ENCODE data around the gene BRD9. TPM values are rescaled to one million over a fixed set of nuclear protein-coding genes. Genes with fewer than 3 reads are reported as not detected.
A peak's percentile ranks its signal among the peaks of the same experiment; 100 is the strongest.
"Not testable (repeated sequence)": the region's sequence is repeated elsewhere in the genome, so short reads cannot be mapped to it uniquely, and the experiment has no call there.

The BRD9 gene
- total and polyA plus RNA-seq, 2 experiments from 2014 or later, result 24.5 to 36.9 TPM

GRCh38 chr5:935510-936084 is 43.0 kb upstream of the BRD9 start:
- no peak for DNase-seq (ENCODE audit: low read depth in 1 of 2, low spot score in 1 of 2)
- Histone ChIP-seq H3K4me3 (no peak overlapping the region), H3K4me1 (ENCODE audit: low read depth) (no peaks in the 10 kb centered on the region), H3K27ac (no peak overlapping the region), H3K9me3 (ENCODE audit: low read depth) (no peaks in the 10 kb centered on the region), H3K27me3 (peaks cover 10% of the 10 kb centered on the region), H3K36me3 (no peaks in the 10 kb centered on the region)
- no peak for TF ChIP-seq CTCF (IDR thresholded peaks at IDR 0.05; ENCODE audit: low read depth, low read length)

- H3K27ac ChIP-seq; H3K4me1 ChIP-seq (ENCODE audit: low read depth); H3K4me3 ChIP-seq; H3K36me3 ChIP-seq; H3K9me3 ChIP-seq (ENCODE audit: low read depth): not testable (repeated sequence)
- TF ChIP-seq CTCF (IDR thresholded peaks at IDR 0.05; ENCODE audit: low read depth, low read length), result peak; percentile 47
- H3K27me3 ChIP-seq, result peaks cover 21% of the 10 kb centered on the region
- DNase-seq (ENCODE audit: low read depth in 1 of 2, low spot score in 1 of 2), result peak in 1 of 2 donors; percentile 49
Observed at GRCh38 chr5:934381-934967, 41.9 kb upstream of the BRD9 start.

GRCh38 chr5:933951-934350 is 41.4 kb upstream of the BRD9 start:
- not testable (repeated sequence) for H3K4me1 ChIP-seq (ENCODE audit: low read depth); DNase-seq (ENCODE audit: low read depth in 1 of 2, low spot score in 1 of 2); H3K9me3 ChIP-seq (ENCODE audit: low read depth); H3K36me3 ChIP-seq; H3K27ac ChIP-seq; H3K4me3 ChIP-seq
- H3K27me3 ChIP-seq, result peaks cover 22% of the 10 kb centered on the region

- H3K27me3 ChIP-seq, result peaks cover 23% of the 10 kb centered on the region
- no peaks in the 10 kb centered on the region for H3K36me3 ChIP-seq
- H3K4me3 ChIP-seq, result no peak overlapping the region
- DNase-seq (ENCODE audit: low read depth in 1 of 2, low spot score in 1 of 2), result peak in 1 of 2 donors; percentile 29
- no peaks in the 10 kb centered on the region for H3K9me3 ChIP-seq (ENCODE audit: low read depth)
- H3K27ac ChIP-seq, result no peak overlapping the region
- no peak for TF ChIP-seq CTCF (IDR thresholded peaks at IDR 0.05; ENCODE audit: low read depth, low read length)
- H3K4me1 ChIP-seq (ENCODE audit: low read depth), result no peaks in the 10 kb centered on the region
Observed at GRCh38 chr5:933251-933861, 40.8 kb upstream of the BRD9 start.

GRCh38 chr5:932628-933250 is 40.1 kb upstream of the BRD9 start:
- H3K4me1 ChIP-seq (ENCODE audit: low read depth), result no peaks in the 10 kb centered on the region
- peak in 1 of 2 donors; percentile 33 for DNase-seq (ENCODE audit: low read depth in 1 of 2, low spot score in 1 of 2)
- no peak for TF ChIP-seq CTCF (IDR thresholded peaks at IDR 0.05; ENCODE audit: low read depth, low read length)
- H3K9me3 ChIP-seq (ENCODE audit: low read depth), result no peaks in the 10 kb centered on the region
- peaks cover 27% of the 10 kb centered on the region for H3K27me3 ChIP-seq
- no peak overlapping the region for H3K27ac ChIP-seq
- no peak overlapping the region for H3K4me3 ChIP-seq
- H3K36me3 ChIP-seq, result no peaks in the 10 kb centered on the region

- no peak for DNase-seq (ENCODE audit: low read depth in 1 of 2, low spot score in 1 of 2)
- Histone ChIP-seq H3K27me3 (peaks cover 33% of the 10 kb centered on the region), H3K36me3 (no peaks in the 10 kb centered on the region), H3K4me3 (no peak overlapping the region), H3K27ac (no peak overlapping the region), H3K9me3 (ENCODE audit: low read depth) (no peaks in the 10 kb centered on the region), H3K4me1 (ENCODE audit: low read depth) (no peaks in the 10 kb centered on the region)
- TF ChIP-seq CTCF (IDR thresholded peaks at IDR 0.05; ENCODE audit: low read depth, low read length), result no peak
Observed at GRCh38 chr5:932151-932627, 39.6 kb upstream of the BRD9 start.

All from cardiac muscle cell (in vitro differentiated cells and primary cell).